Osteoblast (primary cell): ENCODE data around the gene GNG13. TPM values are rescaled to one million over a fixed set of nuclear protein-coding genes. Genes with fewer than 3 reads are reported as not detected.
A peak's percentile ranks its signal among the peaks of the same experiment; 100 is the strongest.
"Not testable (repeated sequence)": the region's sequence is repeated elsewhere in the genome, so short reads cannot be mapped to it uniquely, and the experiment has no call there.

Experiments
- DNase-seq: peaks from one replicate; pipeline ENCODE4 v3.0.0; 2011; ENCODE audit warnings: low spot score, mixed read lengths; ENCODE audit not compliant: insufficient read length; ENCODE audit errors: missing footprints
- H2AFZ ChIP-seq: 2 replicates; pipeline ENCODE4 v1.6.0; 2011; ENCODE audit warnings: mild to moderate bottlenecking, low read length
- H3K27ac ChIP-seq: 2 replicates; pipeline ENCODE4 v1.5.1; 2011; ENCODE audit warnings: mild to moderate bottlenecking, low read depth, low read length, moderate library complexity
- H3K27me3 ChIP-seq: 2 replicates; pipeline ENCODE4 v1.6.0; 2012; ENCODE audit warnings: mild to moderate bottlenecking, control low read depth, inconsistent platforms, low read length, moderate library complexity; ENCODE audit not compliant: insufficient read depth
- H3K36me3 ChIP-seq: 2 replicates; pipeline ENCODE4 v1.5.1; 2011; ENCODE audit warnings: mild to moderate bottlenecking, low read length, control low read depth, moderate library complexity; ENCODE audit not compliant: insufficient read depth
- H3K4me1 ChIP-seq: 2 replicates; pipeline ENCODE4 v1.5.1; 2011; ENCODE audit warnings: mild to moderate bottlenecking, low read length, control low read depth, moderate library complexity; ENCODE audit not compliant: insufficient read depth
- H3K4me2 ChIP-seq: 2 replicates; pipeline ENCODE4 v1.6.0; 2011; ENCODE audit warnings: mild to moderate bottlenecking, low read length; ENCODE audit not compliant: insufficient read depth
- H3K4me3 ChIP-seq: fragments of 200-600 bp; sonication (generic); 3 replicates; pipeline ENCODE4 v1.5.1; 2012; ENCODE audit warnings: mild to moderate bottlenecking, low read length, inconsistent platforms; ENCODE audit not compliant: insufficient read depth
- H3K79me2 ChIP-seq: 2 replicates; pipeline ENCODE4 v1.6.0; 2012; ENCODE audit warnings: mild to moderate bottlenecking, low read length, control low read depth, inconsistent platforms; ENCODE audit not compliant: insufficient read depth
- H3K9me3 ChIP-seq: 2 replicates; pipeline ENCODE4 v1.5.1; 2011; ENCODE audit warnings: low read depth, low read length, control low read depth
- H4K20me1 ChIP-seq: 2 replicates; pipeline ENCODE4 v1.6.0; 2012; ENCODE audit warnings: mild to moderate bottlenecking, low read length, control low read depth; ENCODE audit not compliant: insufficient read depth
- total RNA-seq: library from RNA; depleted of rRNA; stranded (reverse); fragments of >200 nt; gene quantifications from 2 replicates; pipeline ENCODE4 v1.2.3, GENCODE V29; 2012
- TF ChIP-seq, protein P1 (sequence below): IDR thresholded peaks from 2 replicates; pipeline ENCODE4 v1.5.1; 2011; ENCODE audit warnings: mild to moderate bottlenecking, low read depth, low read length, moderate library complexity; ENCODE audit errors: extremely low read depth

The GNG13 gene
- total RNA-seq, 1 donor: not detected

DNA sequence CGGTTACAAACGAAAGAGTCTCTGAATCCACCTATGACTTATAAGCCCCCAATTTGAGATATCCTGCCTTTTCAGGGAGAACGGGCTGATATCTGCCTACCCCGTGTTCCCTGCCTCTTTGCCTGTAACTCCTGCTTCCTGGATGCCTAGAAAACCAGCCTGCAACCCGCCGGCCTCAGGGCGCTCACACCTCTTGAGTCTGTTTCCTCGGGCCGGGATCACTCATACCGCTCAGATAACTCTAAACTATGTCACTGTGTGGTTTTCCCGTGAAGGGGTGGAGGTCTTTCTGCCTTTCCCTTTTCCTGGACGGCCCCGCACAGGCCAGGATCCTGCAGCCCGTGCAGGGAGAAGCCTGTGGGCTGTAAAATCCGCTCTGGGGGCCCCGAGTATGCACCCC lies 22.7 kb downstream of the GNG13 start:
- Histone ChIP-seq H2AFZ (peak overlapping the region; percentile 29), H3K27me3 (peaks cover 6% of the 10 kb centered on the region), H3K4me1 (no peaks in the 10 kb centered on the region), H3K4me3 (no peak overlapping the region), H4K20me1 (no peaks in the 10 kb centered on the region), H3K4me2 (no peak overlapping the region), H3K27ac (no peak overlapping the region), H3K9me3 (no peaks in the 10 kb centered on the region), H3K79me2 (no peaks in the 10 kb centered on the region), H3K36me3 (no peaks in the 10 kb centered on the region)
- no peak for DNase-seq
- TF ChIP-seq, protein P1, sequence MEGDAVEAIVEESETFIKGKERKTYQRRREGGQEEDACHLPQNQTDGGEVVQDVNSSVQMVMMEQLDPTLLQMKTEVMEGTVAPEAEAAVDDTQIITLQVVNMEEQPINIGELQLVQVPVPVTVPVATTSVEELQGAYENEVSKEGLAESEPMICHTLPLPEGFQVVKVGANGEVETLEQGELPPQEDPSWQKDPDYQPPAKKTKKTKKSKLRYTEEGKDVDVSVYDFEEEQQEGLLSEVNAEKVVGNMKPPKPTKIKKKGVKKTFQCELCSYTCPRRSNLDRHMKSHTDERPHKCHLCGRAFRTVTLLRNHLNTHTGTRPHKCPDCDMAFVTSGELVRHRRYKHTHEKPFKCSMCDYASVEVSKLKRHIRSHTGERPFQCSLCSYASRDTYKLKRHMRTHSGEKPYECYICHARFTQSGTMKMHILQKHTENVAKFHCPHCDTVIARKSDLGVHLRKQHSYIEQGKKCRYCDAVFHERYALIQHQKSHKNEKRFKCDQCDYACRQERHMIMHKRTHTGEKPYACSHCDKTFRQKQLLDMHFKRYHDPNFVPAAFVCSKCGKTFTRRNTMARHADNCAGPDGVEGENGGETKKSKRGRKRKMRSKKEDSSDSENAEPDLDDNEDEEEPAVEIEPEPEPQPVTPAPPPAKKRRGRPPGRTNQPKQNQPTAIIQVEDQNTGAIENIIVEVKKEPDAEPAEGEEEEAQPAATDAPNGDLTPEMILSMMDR: no peak

DNA sequence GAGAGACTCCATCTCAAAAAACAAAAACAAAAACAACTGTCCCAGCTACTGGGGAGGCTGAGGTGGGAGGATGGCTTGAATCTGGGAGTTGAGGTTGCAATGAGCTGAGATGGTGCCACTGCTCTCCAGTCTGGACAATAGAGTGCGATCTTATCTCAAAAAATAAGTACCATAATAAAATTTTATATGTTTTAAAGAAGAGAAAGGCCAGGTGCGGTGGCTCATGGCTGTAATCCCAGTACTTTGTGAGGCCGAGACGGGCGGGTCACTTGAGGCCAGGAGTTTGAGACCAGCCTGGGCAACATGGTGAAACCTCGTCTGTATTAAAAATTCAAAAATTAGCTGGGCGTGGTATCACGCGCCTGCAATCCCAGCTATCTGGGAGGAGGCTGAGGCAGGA lies 23.7 kb downstream of the GNG13 start:
- Histone ChIP-seq H3K4me1 (no peaks in the 10 kb centered on the region), H3K4me2 (no peak overlapping the region), H3K9me3 (no peaks in the 10 kb centered on the region), H4K20me1 (no peaks in the 10 kb centered on the region), H3K4me3 (no peak overlapping the region), H3K27me3 (peaks cover 3% of the 10 kb centered on the region), H2AFZ (no peak overlapping the region), H3K79me2 (no peaks in the 10 kb centered on the region), H3K27ac (no peak overlapping the region), H3K36me3 (no peaks in the 10 kb centered on the region)
- no peak for DNase-seq
- TF ChIP-seq, protein P1: no peak

- not testable (repeated sequence) for H3K79me2 ChIP-seq, DNase-seq, H3K4me3 ChIP-seq, H3K9me3 ChIP-seq, H3K4me1 ChIP-seq, H2AFZ ChIP-seq, H4K20me1 ChIP-seq, H3K36me3 ChIP-seq, H3K27me3 ChIP-seq, H3K27ac ChIP-seq, H3K4me2 ChIP-seq
These were observed 24.2 kb downstream of the GNG13 start for GRCh38 chr16:776298-776697.

- Histone ChIP-seq H3K4me2 (no peak overlapping the region), H3K27me3 (no peaks in the 10 kb centered on the region), H3K4me1 (no peaks in the 10 kb centered on the region), H3K9me3 (no peaks in the 10 kb centered on the region), H4K20me1 (no peaks in the 10 kb centered on the region), H2AFZ (no peak overlapping the region), H3K4me3 (no peak overlapping the region), H3K36me3 (no peaks in the 10 kb centered on the region), H3K27ac (no peak overlapping the region), H3K79me2 (no peaks in the 10 kb centered on the region)
- no peak for DNase-seq
- TF ChIP-seq, protein P1: no peak
These were observed 25.2 kb downstream of the GNG13 start for GRCh38 chr16:775236-775796.
